Liver (tissue), 9 donors: ENCODE measurements around the gene SLCO2A1. TPM values are rescaled to one million over a fixed set of nuclear protein-coding genes. Genes with fewer than 3 reads are reported as not detected.

Source experiments
- DNase-seq: peaks from one replicate; pipeline ENCODE4 v3.0.0-alpha.2; 2017; ENCODE audit warnings: low spot score
- H3K27ac ChIP-seq, 2 donors: one replicate each; pipeline ENCODE4 v1.7.0; 2013; ENCODE audit warnings: inconsistent platforms in 2 of 2, low read length in 2 of 2, control low read depth in 1 of 2, low read depth in 1 of 2, mild to moderate bottlenecking in 1 of 2
- H3K27me3 ChIP-seq, 4 donors: one replicate each; pipeline versions ENCODE4 v1.6.1 to v1.7.0; 2013; ENCODE audit warnings: low read length in 3 of 4, inconsistent platforms in 1 of 4, mild to moderate bottlenecking in 1 of 4, moderate library complexity in 1 of 4; ENCODE audit not compliant: control insufficient read depth in 4 of 4, insufficient read depth in 4 of 4
- H3K36me3 ChIP-seq, 4 donors: one replicate each; pipeline versions ENCODE4 v1.6.1 to v1.7.0; 2013; ENCODE audit warnings: low read length in 3 of 4, mild to moderate bottlenecking in 3 of 4, low read depth in 1 of 4, moderate library complexity in 1 of 4; ENCODE audit not compliant: control insufficient read depth in 4 of 4, insufficient read depth in 3 of 4
- H3K4me1 ChIP-seq, 4 donors: one replicate each; pipeline versions ENCODE4 v1.6.1 to v1.7.0; 2013; ENCODE audit warnings: low read length in 3 of 4, mild to moderate bottlenecking in 3 of 4, moderate library complexity in 1 of 4; ENCODE audit not compliant: control insufficient read depth in 4 of 4, insufficient read depth in 4 of 4
- H3K4me3 ChIP-seq, 3 donors: one replicate each; pipeline versions ENCODE4 v1.6.1 to v1.7.0; 2013; ENCODE audit warnings: low read length in 3 of 3, control low read depth in 1 of 3, low read depth in 1 of 3, mild to moderate bottlenecking in 1 of 3
- H3K9ac ChIP-seq, 2 donors: one replicate each; pipeline ENCODE4 v1.7.0; 2013; ENCODE audit warnings: low read length in 2 of 2, mild to moderate bottlenecking in 2 of 2, moderate library complexity in 2 of 2, control low read depth in 1 of 2, low read depth in 1 of 2
- H3K9me3 ChIP-seq, 4 donors: one replicate each; pipeline versions ENCODE4 v1.6.1 to v1.7.0; 2013; ENCODE audit warnings: low read length in 3 of 4; ENCODE audit not compliant: control insufficient read depth in 4 of 4
- ATF3 ChIP-seq: IDR thresholded peaks from 2 replicates; pipeline ENCODE4 v1.6.1; 2016; ENCODE audit warnings: antibody characterized with exemption
- CTCF ChIP-seq: fragments of 150-350 bp; IDR thresholded peaks from 2 replicates; pipeline ENCODE4 v1.5.1; 2017; ENCODE audit warnings: improper control_type of control experiment, low read depth, low read length; ENCODE audit not compliant: missing input control
- EGR1 ChIP-seq, 2 donors: IDR thresholded peaks; 2 replicates each; pipeline ENCODE4 v1.6.1; 2016 to 2018; ENCODE audit warnings: antibody characterized with exemption in 2 of 2, low read depth in 2 of 2
- FOXA1 ChIP-seq: IDR thresholded peaks from 2 replicates; pipeline ENCODE4 v1.6.1; 2016; ENCODE audit warnings: antibody characterized with exemption
- FOXA2 ChIP-seq: IDR thresholded peaks from 2 replicates; pipeline ENCODE4 v1.6.1; 2016; ENCODE audit warnings: antibody characterized with exemption
- GABPA ChIP-seq, 2 donors: IDR thresholded peaks in 1 of 2; conservative IDR thresholded peaks in 1 of 2; 2 replicates each; pipeline ENCODE4 v1.6.1; 2016; ENCODE audit warnings: antibody characterized with exemption in 2 of 2, mild to moderate bottlenecking in 1 of 2, moderate library complexity in 1 of 2
- HNF4A ChIP-seq, 2 donors: conservative IDR thresholded peaks; 2 replicates each; pipeline ENCODE4 v1.6.1; 2016; ENCODE audit warnings: antibody characterized with exemption in 2 of 2, mild to moderate bottlenecking in 2 of 2
- HNF4G ChIP-seq: IDR thresholded peaks from 2 replicates; pipeline ENCODE4 v1.6.1; 2016; ENCODE audit warnings: antibody characterized with exemption
- JUND ChIP-seq, 2 donors: IDR thresholded peaks; 2 replicates each; pipeline ENCODE4 v1.6.1; 2016; ENCODE audit warnings: antibody characterized with exemption in 2 of 2
- MAX ChIP-seq: IDR thresholded peaks from 2 replicates; pipeline ENCODE4 v1.6.1; 2016; ENCODE audit warnings: antibody characterized with exemption
- NR2F2 ChIP-seq: IDR thresholded peaks from 2 replicates; pipeline ENCODE4 v1.6.1; 2016; ENCODE audit warnings: antibody characterized with exemption
- RAD21 ChIP-seq, 2 donors: IDR thresholded peaks; 2 replicates each; pipeline ENCODE4 v1.6.1; 2016; ENCODE audit warnings: antibody characterized with exemption in 2 of 2, mild to moderate bottlenecking in 2 of 2
- REST ChIP-seq: IDR thresholded peaks from 2 replicates; pipeline ENCODE4 v1.6.1; 2016; ENCODE audit warnings: antibody characterized with exemption, mild to moderate bottlenecking
- RXRA ChIP-seq, 2 donors: IDR thresholded peaks; 2 replicates each; pipeline ENCODE4 v1.6.1; 2017 to 2018; ENCODE audit warnings: antibody characterized with exemption in 2 of 2, mild to moderate bottlenecking in 1 of 2
- SP1 ChIP-seq: IDR thresholded peaks from 2 replicates; pipeline ENCODE4 v1.6.1; 2018; ENCODE audit warnings: antibody characterized with exemption, mild to moderate bottlenecking
- TAF1 ChIP-seq: conservative IDR thresholded peaks from 2 replicates; pipeline ENCODE4 v1.6.1; 2016; ENCODE audit warnings: antibody characterized with exemption, mild to moderate bottlenecking
- YY1 ChIP-seq: IDR thresholded peaks from 2 replicates; pipeline ENCODE4 v1.6.1; 2016; ENCODE audit warnings: antibody characterized with exemption, mild to moderate bottlenecking
- ZBTB33 ChIP-seq: IDR thresholded peaks from 2 replicates; pipeline ENCODE4 v1.6.1; 2016; ENCODE audit warnings: antibody characterized with exemption
- WGBS: extraction: QIAGEN DNeasy Blood & Tissue Kit; methylation state at CpG from one replicate; pipeline ENCODE4 v1.1.7; 2013; 5-methylcytosine and 5-hydroxymethylcytosine counted together
- polyA plus RNA-seq, 2 donors: library from polyadenylated mRNA; stranded (reverse) in 1 of 2; unstranded in 1 of 2; fragments of 200-250 nt in 1 of 2; fragments of >200 nt in 1 of 2; fragmentation: Nextera tagmentation in 1 of 2; extraction: Ambion mirVana in 1 of 2; gene quantifications; one replicate each; pipeline versions ENCODE4 v1.2.1 to v1.2.3, GENCODE V29; 2013 to 2015
- total RNA-seq, 2 donors: library from RNA; depleted of rRNA; stranded (reverse); fragments of >200 nt; gene quantifications; one replicate each; pipeline ENCODE4 v1.2.3, GENCODE V29; 2014
- donor health status: healthy.
- donor health status: healthy.
- donor health status: healthy.
- donor health status: healthy.
- donor health status: healthy.

Gene SLCO2A1
- total and polyA plus RNA-seq, 4 donors: 0.56 to 3.1 (median 2.2) TPM

GRCh38 chr3:133979553-133979952, 50.2 kb downstream of the SLCO2A1 start:
- H3K4me1 ChIP-seq: peaks cover 0 to 8% (median 3%) of the 10 kb centered on the region in 4 donors
- no peaks in the 10 kb centered on the region for H3K9me3 ChIP-seq
- no peak overlapping the region for H3K9ac ChIP-seq
- H3K27ac ChIP-seq: no peak overlapping the region
- no peaks in the 10 kb centered on the region for H3K27me3 ChIP-seq
- no peak overlapping the region for H3K4me3 ChIP-seq
- no peaks in the 10 kb centered on the region for H3K36me3 ChIP-seq
- TF ChIP-seq RXRA (IDR thresholded peaks at IDR 0.05): no peak
- peak; percentile 90 for TF ChIP-seq NR2F2
- TF ChIP-seq ZBTB33: no peak
- no peak for TF ChIP-seq YY1
- DNase-seq: no peak
- 71% methylated on average over 7 of the region's 7 CpGs for WGBS

GRCh38 chr3:133977568-133977967, 52.2 kb downstream of the SLCO2A1 start:
- no peaks in the 10 kb centered on the region for H3K9me3 ChIP-seq
- H3K9ac ChIP-seq: no peak overlapping the region
- H3K27me3 ChIP-seq: no peaks in the 10 kb centered on the region
- WGBS: 50% methylated on average over 4 of the region's 4 CpGs
- no peak overlapping the region for H3K27ac ChIP-seq
- TF ChIP-seq YY1 (no peak), ZBTB33 (no peak), TAF1 (no peak), HNF4G (no peak), EGR1 (IDR thresholded peaks at IDR 0.05; ENCODE audit: low read depth in 2 of 2) (no peak), HNF4A (conservative IDR thresholded peaks at IDR 0.05) (peak in 1 of 2 donors; percentile 59), REST (peak; percentile 29), RXRA (IDR thresholded peaks at IDR 0.05) (peak in 1 of 2 donors; percentile 89), NR2F2 (peak; percentile 97), MAX (peak; percentile 48), RAD21 (IDR thresholded peaks at IDR 0.05) (no peak), CTCF (no peak), JUND (IDR thresholded peaks at IDR 0.05) (no peak), FOXA1 (no peak), SP1 (peak; percentile 47), GABPA (IDR thresholded peaks at IDR 0.05 in 1 of 2, conservative IDR thresholded peaks at IDR 0.05 in 1 of 2) (no peak), FOXA2 (peak; percentile 66), ATF3 (no peak)
- no peaks in the 10 kb centered on the region for H3K36me3 ChIP-seq
- no peak overlapping the region for H3K4me3 ChIP-seq
- peaks cover 0 to 8% (median 3%) of the 10 kb centered on the region in 4 donors for H3K4me1 ChIP-seq
- no peak for DNase-seq
